Measurements from ENCODE around the gene ANKS1A.

Gene ANKS1A

GRCh38 chr6:35026434-35027222 lies 137.6 kb downstream of the ANKS1A start:
- no peak for DNase-seq

- no peak for DNase-seq
Observed at GRCh38 chr6:35027807-35028206, 138.8 kb downstream of the ANKS1A start.

GRCh38 chr6:35028781-35029769 lies 140.0 kb downstream of the ANKS1A start:
- DNase-seq = no peak

GRCh38 chr6:35030099-35030498 lies 141.0 kb downstream of the ANKS1A start:
- no peak for DNase-seq

GRCh38 chr6:35031611-35032529 lies 142.8 kb downstream of the ANKS1A start:
- DNase-seq = no peak

GRCh38 chr6:35033683-35034082 lies 144.6 kb downstream of the ANKS1A start:
- DNase-seq = no peak

GRCh38 chr6:35034411-35035191 lies 145.5 kb downstream of the ANKS1A start:
- no peak for DNase-seq

GRCh38 chr6:35035481-35036030 lies 146.5 kb downstream of the ANKS1A start:
- no peak for DNase-seq

GRCh38 chr6:35036059-35036827 lies 147.2 kb downstream of the ANKS1A start:
- no peak for DNase-seq

GRCh38 chr6:35036828-35037663 lies 148.0 kb downstream of the ANKS1A start:
- no peak for DNase-seq

GRCh38 chr6:35037664-35038038 lies 148.6 kb downstream of the ANKS1A start:
- no peak for DNase-seq

- DNase-seq = no peak
Observed at GRCh38 chr6:35038076-35038475, 149.0 kb downstream of the ANKS1A start.

GRCh38 chr6:35040398-35040797 lies 151.3 kb downstream of the ANKS1A start:
- DNase-seq = no peak

GRCh38 chr6:35041086-35041861 lies 152.2 kb downstream of the ANKS1A start:
- DNase-seq = no peak

- no peak for DNase-seq
Observed at GRCh38 chr6:35042031-35042815, 153.2 kb downstream of the ANKS1A start.

GRCh38 chr6:35043381-35044130 lies 154.5 kb downstream of the ANKS1A start:
- DNase-seq = no peak

- no peak for DNase-seq
Observed at GRCh38 chr6:35044145-35044745, 155.2 kb downstream of the ANKS1A start.
